GM12873 (cell line): ENCODE results near the gene PATE4.

ENCODE experiments used
- CTCF ChIP-seq: IDR thresholded peaks from 2 replicates; pipeline ENCODE4 v1.5.1; 2012; ENCODE audit warnings: low read depth, mild to moderate bottlenecking, moderate library complexity, low read length, control low read depth; ENCODE audit not compliant: insufficient read depth; ENCODE audit errors: missing control alignments

The PATE4 gene

GRCh38 chr11:125873881-125874555, 40.9 kb downstream of the PATE4 start:
- no peak for TF ChIP-seq CTCF

- peak; percentile 88 for TF ChIP-seq CTCF
These were observed 41.5 kb downstream of the PATE4 start for GRCh38 chr11:125874556-125875124.

GRCh38 chr11:125881291-125881690, 48.2 kb downstream of the PATE4 start:
- no peak for TF ChIP-seq CTCF

GRCh38 chr11:125883375-125883774, 50.3 kb downstream of the PATE4 start:
- no peak for TF ChIP-seq CTCF

GRCh38 chr11:125886997-125887372, 53.9 kb downstream of the PATE4 start:
- no peak for TF ChIP-seq CTCF

- TF ChIP-seq CTCF = peak; percentile 29
These were observed 54.5 kb downstream of the PATE4 start, which contains the start of gene HYLS1 for GRCh38 chr11:125887373-125888324. HYLS1 (plus strand) TSS chr11:125887668; CDS start chr11:125899369, 11,701 bp downstream.
